Right lobe of liver (tissue), 4 donors: Measurements from ENCODE around the gene G3BP2.

Source experiments
- POLR2A ChIP-seq: fragments of 450-650 bp; IDR thresholded peaks from one replicate; pipeline ENCODE4 v1.6.1; 2017; ENCODE audit warnings: antibody characterized with exemption, mild to moderate bottlenecking
- TF ChIP-seq, protein P1 (sequence below), 4 donors: fragments of 200-600 bp in 3 of 4; fragments of 450-650 bp in 1 of 4; IDR thresholded peaks; one replicate each; pipeline versions ENCODE4 v1.5.1 to v1.8.0; 2016 to 2022; ENCODE audit warnings: antibody characterized with exemption in 4 of 4, mild to moderate bottlenecking in 2 of 4
- donor health status: DM: no; HTN: no; CAD: no.
- donor health status: DM: no; HTN: no; CAD: no.
- donor health status: DM: no; HTN: yes; CAD: no.

DNA sequence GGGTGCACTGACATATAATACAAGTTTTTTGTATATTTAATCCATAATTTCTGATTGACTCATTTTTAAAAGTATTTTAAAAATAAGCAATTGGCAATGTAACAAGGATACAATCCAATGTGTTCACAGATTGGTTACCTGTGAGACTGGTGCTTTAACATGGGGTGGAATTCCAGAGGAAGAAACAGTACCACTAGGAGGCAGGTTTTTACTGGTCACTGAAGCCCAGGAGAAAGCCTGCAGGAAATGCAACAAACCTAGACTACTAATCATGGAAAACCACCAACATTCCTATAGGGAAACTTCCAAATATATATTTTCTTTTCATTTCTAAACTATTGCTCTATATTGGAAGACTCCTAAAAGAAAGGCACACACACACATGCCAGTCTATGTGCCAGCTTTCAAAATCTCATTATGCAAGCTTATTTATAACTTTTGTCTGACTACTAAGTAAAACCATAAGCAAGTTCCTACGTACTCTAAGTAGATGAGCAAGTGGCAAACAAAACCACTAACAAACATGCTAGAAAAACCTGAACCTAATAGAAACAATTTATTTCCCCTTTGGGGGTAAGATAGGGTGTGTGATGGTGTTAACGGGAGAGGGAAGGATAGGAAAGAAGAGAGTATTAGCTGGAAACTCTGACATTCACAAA is 19.2 kb downstream of the G3BP2 start:
- TF ChIP-seq POLR2A: no peak
- TF ChIP-seq, protein P1, sequence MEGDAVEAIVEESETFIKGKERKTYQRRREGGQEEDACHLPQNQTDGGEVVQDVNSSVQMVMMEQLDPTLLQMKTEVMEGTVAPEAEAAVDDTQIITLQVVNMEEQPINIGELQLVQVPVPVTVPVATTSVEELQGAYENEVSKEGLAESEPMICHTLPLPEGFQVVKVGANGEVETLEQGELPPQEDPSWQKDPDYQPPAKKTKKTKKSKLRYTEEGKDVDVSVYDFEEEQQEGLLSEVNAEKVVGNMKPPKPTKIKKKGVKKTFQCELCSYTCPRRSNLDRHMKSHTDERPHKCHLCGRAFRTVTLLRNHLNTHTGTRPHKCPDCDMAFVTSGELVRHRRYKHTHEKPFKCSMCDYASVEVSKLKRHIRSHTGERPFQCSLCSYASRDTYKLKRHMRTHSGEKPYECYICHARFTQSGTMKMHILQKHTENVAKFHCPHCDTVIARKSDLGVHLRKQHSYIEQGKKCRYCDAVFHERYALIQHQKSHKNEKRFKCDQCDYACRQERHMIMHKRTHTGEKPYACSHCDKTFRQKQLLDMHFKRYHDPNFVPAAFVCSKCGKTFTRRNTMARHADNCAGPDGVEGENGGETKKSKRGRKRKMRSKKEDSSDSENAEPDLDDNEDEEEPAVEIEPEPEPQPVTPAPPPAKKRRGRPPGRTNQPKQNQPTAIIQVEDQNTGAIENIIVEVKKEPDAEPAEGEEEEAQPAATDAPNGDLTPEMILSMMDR (IDR thresholded peaks at IDR 0.05): peak; percentile 57 to 62 (median 60)
